Measurements from ENCODE around the gene CD59.

The CD59 gene

DNA sequence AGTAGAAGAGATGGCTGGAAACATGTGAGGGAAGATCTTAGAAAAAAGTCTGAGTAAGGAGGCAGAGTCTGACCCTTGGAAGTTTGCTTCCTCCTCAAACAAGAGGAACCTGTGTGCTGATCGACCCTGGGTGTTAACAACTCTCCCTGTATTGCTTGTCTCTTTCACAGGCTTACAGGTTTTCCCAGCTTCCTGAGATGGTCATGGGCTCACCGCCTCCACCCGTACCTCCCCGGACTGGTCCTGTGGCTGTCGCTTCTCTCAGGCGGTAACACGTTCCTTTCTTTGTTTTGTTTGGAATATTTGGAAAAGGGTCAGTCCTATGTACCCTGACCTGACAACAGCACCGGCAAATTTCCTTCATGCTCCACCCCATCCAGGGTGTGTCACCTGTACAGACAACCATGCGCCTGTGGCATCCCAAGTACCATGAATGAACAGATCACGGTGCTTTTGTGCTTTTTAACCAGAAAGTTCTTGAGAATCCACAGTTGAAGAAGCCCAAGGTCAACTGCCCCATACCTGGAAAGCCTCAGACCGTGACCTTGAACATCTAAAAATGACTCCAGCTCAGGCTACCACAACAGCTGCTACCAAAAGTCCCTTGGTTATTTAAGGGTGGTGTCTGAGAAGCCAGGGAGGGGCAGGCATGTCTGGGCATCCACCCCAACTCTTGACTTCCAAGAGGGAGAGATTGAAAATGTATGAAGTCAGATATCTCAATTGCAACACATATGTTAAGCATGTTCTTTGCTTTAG, 80.2 kb downstream of the CD59 start:
- no peak overlapping the region for H3K4me3 ChIP-seq (ENCODE audit: low read depth, low read length)
- TF ChIP-seq, protein P1, sequence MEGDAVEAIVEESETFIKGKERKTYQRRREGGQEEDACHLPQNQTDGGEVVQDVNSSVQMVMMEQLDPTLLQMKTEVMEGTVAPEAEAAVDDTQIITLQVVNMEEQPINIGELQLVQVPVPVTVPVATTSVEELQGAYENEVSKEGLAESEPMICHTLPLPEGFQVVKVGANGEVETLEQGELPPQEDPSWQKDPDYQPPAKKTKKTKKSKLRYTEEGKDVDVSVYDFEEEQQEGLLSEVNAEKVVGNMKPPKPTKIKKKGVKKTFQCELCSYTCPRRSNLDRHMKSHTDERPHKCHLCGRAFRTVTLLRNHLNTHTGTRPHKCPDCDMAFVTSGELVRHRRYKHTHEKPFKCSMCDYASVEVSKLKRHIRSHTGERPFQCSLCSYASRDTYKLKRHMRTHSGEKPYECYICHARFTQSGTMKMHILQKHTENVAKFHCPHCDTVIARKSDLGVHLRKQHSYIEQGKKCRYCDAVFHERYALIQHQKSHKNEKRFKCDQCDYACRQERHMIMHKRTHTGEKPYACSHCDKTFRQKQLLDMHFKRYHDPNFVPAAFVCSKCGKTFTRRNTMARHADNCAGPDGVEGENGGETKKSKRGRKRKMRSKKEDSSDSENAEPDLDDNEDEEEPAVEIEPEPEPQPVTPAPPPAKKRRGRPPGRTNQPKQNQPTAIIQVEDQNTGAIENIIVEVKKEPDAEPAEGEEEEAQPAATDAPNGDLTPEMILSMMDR (IDR thresholded peaks at IDR 0.05; ENCODE audit: insufficient read depth, low read depth, low read length, missing control alignments), result no peak
- peak; percentile 89 for DNase-seq (ENCODE audit: low read depth)

DNA sequence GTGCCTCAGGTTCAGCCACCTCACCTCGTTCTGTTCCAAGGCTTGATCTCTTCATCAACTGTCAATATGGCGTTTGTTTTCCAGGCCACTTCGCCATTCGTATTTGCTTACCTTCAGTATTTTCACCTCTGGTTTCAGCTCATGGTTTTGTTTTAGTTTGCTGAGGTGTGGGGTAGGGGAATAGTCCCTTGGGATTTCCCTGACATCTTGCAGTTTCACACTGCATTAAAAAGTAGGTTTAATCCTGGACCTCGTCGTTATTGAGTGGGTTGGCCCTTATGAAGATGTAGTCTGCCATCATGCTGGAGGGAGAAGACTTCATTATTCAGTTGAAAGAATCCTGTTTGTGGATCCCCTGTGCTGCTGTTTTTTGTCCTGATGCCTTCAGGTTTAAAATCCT, 81.6 kb downstream of the CD59 start:
- peak; percentile 68 for DNase-seq (ENCODE audit: low read depth)
- TF ChIP-seq, protein P1 (IDR thresholded peaks at IDR 0.05; ENCODE audit: insufficient read depth, low read depth, low read length, missing control alignments), result no peak
- H3K4me3 ChIP-seq (ENCODE audit: low read depth, low read length), result no peak overlapping the region

Measured in GM12865 (cell line).